ENCODE results near the gene EIF6. TPM values are rescaled to one million over a fixed set of nuclear protein-coding genes. Genes with fewer than 3 reads are reported as not detected.

EIF6 gene
- total and polyA plus RNA-seq, 9 of the 15 experiments (the other 6 are each of a cell fraction or from before 2014, with no cell fraction given): 165 to 832 (median 229) TPM

DNA sequence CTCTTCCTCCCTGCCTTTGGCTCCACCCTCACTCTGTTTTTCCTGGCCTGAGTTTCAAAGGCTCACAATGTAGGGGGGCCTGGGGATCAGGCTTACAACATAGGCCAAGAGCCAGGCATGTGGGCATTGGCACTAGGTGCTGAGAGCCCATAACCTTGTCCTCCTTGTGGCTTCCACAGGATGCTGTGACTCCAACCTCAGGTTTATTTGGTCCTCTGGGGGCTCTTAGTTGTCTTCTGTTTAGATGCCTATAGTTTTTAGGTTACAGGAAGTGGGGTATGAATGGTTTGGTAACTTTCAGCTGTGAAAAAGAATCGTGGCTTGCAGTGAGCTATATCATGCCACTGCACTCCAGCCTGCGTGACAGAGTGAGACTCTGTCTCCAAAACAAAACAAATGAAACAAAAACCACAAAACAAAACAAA lies 32.5 kb downstream of the EIF6 start:
- no peak overlapping the region for H2AFZ ChIP-seq (ENCODE audit: low read depth, low read length)
- H3K9me1 ChIP-seq (ENCODE audit: control insufficient read depth, insufficient read depth, low read length): no peaks in the 10 kb centered on the region
- H3K9me3 ChIP-seq (replicated peaks; ENCODE audit: control insufficient read depth, insufficient read depth, low read depth, low read length): no peaks in the 10 kb centered on the region
- peaks cover 8 to 13% of the 10 kb centered on the region in 2 experiments; a peak in 4 of 5 replicates for H3K27me3 ChIP-seq (ENCODE audit: control insufficient read depth in 2 of 2, insufficient read depth in 2 of 2, low read length in 2 of 2)
- POLR2A ChIA-PET: interaction anchor here (0.6 to 1.1 kb wide), 2 partner anchors 9 to 50 kb away, joined by 3 read pairs; no protein-coding TSS in a partner anchor
- intact Hi-C loops (cut with micrococcal nuclease): no loop called here
- no peaks in the 10 kb centered on the region for H3K36me3 ChIP-seq (ENCODE audit: control insufficient read depth, insufficient read depth, low read length)
- CTCF ChIA-PET (ENCODE audit: low intra/inter-chr PET ratio): no interaction called here
- no peaks in the 10 kb centered on the region for H3K79me2 ChIP-seq (ENCODE audit: control insufficient read depth, insufficient read depth, low read length)
- no peak overlapping the region for H3K4me2 ChIP-seq (ENCODE audit: insufficient read depth, low read length)
- H3K27ac ChIP-seq (ENCODE audit: extremely low read depth, low read depth, low read length): no peak overlapping the region
- TF ChIP-seq, protein P1, sequence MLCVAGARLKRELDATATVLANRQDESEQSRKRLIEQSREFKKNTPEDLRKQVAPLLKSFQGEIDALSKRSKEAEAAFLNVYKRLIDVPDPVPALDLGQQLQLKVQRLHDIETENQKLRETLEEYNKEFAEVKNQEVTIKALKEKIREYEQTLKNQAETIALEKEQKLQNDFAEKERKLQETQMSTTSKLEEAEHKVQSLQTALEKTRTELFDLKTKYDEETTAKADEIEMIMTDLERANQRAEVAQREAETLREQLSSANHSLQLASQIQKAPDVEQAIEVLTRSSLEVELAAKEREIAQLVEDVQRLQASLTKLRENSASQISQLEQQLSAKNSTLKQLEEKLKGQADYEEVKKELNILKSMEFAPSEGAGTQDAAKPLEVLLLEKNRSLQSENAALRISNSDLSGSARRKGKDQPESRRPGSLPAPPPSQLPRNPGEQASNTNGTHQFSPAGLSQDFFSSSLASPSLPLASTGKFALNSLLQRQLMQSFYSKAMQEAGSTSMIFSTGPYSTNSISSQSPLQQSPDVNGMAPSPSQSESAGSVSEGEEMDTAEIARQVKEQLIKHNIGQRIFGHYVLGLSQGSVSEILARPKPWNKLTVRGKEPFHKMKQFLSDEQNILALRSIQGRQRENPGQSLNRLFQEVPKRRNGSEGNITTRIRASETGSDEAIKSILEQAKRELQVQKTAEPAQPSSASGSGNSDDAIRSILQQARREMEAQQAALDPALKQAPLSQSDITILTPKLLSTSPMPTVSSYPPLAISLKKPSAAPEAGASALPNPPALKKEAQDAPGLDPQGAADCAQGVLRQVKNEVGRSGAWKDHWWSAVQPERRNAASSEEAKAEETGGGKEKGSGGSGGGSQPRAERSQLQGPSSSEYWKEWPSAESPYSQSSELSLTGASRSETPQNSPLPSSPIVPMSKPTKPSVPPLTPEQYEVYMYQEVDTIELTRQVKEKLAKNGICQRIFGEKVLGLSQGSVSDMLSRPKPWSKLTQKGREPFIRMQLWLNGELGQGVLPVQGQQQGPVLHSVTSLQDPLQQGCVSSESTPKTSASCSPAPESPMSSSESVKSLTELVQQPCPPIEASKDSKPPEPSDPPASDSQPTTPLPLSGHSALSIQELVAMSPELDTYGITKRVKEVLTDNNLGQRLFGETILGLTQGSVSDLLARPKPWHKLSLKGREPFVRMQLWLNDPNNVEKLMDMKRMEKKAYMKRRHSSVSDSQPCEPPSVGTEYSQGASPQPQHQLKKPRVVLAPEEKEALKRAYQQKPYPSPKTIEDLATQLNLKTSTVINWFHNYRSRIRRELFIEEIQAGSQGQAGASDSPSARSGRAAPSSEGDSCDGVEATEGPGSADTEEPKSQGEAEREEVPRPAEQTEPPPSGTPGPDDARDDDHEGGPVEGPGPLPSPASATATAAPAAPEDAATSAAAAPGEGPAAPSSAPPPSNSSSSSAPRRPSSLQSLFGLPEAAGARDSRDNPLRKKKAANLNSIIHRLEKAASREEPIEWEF (CRISPR knock-in tag; IDR thresholded peaks at IDR 0.05): no peak
- no peak for TF ChIP-seq SIX5 (IDR thresholded peaks at IDR 0.05; ENCODE audit: borderline replicate concordance in 1 of 2, insufficient read depth in 1 of 2, low read depth in 1 of 2, low read length in 2 of 2)
- peaks cover 0 to 3% of the 10 kb centered on the region in 2 experiments; a peak in 2 of 5 replicates for H3K4me1 ChIP-seq (replicated peaks in 1 of 2; ENCODE audit: control insufficient read depth in 2 of 2, insufficient read depth in 2 of 2, low read length in 2 of 2)
- 0 out of 2 replicates have a peak, but pooled peaks cover 3% of the 10 kb centered on the region for H4K20me1 ChIP-seq (replicated peaks; ENCODE audit: control insufficient read depth, insufficient read depth, low read length)
- no peak overlapping the region for H3K9ac ChIP-seq (ENCODE audit: insufficient read depth in 1 of 2, low read depth in 2 of 2, low read length in 2 of 2)
- ATAC-seq (no peak), DNase-seq (ENCODE audit: extremely low read depth in 1 of 4, low spot score in 3 of 4) (no peak), FAIRE-seq (no peak)
- no TSS peak for BruUV-seq (replicated peaks)
- in situ Hi-C loops (cut with MboI): no loop called here
- H3K4me3 ChIP-seq: no peak overlapping the region
- 0% methylated on average over 2 of the region's 2 CpGs for WGBS (ENCODE audit: insufficient coverage, low coverage, missing lambda C conversion rate)

Data from K562 (cell line).